ENCODE measurements around the gene DNAH1.

- TF ChIP-seq PAX5 (IDR thresholded peaks at IDR 0.05; ENCODE audit: insufficient read depth, low read length, severe bottlenecking) (no peak), POLR2AphosphoS5 (IDR thresholded peaks at IDR 0.05; ENCODE audit: low read depth, low read length) (no peak)
These were observed 10.9 kb downstream of the DNAH1 start for GRCh38 chr3:52326976-52327375.
